Measurements from ENCODE around the gene UCKL1.

The UCKL1 gene

DNA sequence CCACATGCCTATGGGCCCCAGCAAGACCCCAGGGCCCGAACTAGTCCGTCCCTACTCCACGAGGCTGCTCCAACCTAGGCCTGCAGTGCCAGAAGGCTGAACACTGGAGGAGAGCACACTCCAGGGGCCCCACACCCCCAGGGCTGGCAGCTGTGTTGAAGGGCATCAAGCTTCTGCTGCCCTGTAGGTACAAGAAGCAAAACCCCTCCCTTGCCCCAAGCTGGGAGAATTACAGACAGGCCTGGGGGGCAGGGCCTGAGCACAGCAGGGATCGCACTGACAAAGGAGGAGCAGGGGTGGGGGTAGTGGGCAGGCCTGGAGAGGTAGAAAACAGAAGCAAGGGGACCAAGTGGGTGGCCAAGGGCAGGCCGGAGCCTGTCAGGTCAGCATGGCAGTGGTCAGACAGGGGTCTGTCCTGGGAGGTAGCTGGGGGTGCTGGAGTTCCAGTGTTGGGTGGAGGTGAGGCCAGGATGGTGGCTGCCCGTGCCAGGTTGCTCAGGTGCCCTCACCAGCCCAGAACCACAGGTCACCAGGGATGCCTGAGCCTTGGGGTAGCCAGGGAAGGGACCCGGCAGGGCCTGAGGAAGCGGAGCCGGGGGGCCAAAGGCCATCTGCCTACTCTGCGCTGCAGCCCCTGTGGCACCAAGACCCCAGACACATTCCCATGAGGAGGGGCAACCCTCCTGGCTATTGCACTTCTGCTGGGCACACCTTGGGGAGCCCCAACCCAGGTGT, 2.9 kb upstream of the UCKL1 start:
- DNase-seq: no peak

DNA sequence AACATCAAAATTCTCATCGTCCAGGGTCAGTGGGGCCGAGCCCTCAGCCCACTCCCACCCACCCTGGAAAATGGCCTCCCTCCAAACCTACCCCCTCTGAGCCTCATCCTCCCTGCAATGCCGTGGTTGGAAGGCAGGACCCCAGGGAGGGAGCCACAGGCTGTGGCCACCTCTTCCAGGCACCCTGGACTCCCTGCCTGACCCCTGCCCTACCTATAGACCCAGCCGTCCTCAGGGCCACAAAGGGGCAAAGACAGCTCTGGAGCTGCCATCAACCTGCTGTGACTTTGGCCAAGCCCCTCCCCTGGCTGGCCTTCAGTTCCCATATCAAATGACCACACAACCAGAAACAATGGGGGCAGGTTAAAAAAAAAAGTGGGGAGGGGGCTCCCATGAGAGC, 2.3 kb upstream of the UCKL1 start:
- no peak for DNase-seq

DNA sequence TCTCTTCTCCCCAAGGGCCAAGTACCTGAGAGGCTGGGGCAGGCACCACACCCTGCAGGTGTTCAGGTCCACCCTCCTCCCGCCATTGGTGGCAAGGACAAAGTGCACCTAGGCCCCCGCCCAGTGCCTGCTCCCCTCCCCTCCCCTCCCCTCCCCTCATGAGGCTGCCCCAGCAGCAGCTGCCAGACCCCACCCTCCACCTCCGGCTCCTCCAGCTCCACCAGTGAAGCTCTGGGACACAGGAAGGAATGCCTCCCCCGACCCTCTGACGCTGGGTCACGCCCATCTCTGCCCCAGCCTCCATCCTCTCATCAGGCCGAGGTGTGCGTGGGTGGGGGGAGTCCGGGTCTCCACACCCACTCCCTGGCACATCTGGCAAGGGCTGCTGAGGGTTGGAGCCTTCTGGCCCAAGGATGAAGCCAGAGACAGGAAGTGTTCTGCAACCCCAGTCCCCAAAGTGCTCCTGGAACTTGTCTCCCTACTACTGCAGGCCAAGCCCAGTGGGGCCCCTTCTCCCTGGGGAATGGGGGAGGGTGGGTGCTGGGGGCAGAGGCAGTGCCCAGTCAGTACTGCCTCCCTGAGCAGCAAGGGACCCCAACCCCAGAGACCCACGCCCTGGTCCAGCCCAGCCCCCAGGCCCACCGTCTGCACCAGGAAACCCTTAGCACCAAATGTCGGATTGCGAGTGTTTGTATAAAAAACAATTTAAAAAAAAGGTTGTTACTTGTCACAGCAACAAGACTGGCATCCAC, 1.6 kb upstream of the UCKL1 start:
- no peak for DNase-seq

DNA sequence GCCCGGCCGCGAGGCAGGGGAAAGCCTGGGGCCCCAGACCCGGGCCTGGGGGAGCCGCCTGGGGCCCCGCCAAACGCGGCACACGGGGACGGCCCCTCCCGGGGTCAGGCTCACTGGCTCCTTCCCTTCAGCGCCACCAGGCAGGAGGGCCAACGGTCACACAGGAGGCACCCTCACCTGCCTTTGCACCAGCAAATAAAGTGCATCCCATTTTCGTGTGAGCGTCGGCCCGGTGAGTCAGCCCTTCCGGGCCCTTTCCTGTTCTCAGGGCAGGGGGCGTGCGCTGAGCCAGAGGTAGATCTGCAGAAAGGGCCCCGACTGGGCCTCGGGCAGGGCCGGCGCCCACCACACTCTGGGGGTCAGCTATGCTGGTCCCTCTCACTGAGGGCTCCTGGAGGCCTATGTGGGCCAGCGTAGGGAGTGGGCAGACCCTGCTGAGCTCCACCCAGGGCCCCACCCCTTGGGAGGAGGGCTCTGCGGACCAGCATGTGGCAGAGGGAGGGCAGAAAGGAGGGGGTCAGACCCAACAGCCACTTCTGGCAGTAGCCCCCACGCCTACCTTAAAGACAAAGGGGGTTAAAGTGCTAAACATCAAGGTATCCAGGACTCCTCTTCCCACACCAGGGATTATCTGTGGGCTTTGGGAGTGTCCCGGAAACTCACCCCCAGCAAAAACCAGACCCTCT, 931 bp upstream of the UCKL1 start:
- DNase-seq: peak; percentile 23

DNA sequence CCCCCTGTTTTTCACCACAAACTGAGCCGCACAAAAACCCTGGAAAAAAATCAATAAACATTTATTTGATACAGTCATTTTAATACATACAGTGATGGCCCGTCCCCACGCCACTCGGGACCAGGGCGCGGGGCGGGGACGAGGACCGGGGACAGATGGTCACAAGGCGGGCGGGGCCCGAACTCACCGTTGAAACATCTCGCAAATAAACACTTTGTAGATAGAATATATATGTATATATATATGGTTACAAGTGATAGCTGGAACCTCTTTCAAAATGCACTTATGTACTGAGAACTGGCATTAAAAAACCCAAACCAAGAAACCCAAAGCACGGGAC, 418 bp upstream of the UCKL1 start:
- DNase-seq: no peak

DNA sequence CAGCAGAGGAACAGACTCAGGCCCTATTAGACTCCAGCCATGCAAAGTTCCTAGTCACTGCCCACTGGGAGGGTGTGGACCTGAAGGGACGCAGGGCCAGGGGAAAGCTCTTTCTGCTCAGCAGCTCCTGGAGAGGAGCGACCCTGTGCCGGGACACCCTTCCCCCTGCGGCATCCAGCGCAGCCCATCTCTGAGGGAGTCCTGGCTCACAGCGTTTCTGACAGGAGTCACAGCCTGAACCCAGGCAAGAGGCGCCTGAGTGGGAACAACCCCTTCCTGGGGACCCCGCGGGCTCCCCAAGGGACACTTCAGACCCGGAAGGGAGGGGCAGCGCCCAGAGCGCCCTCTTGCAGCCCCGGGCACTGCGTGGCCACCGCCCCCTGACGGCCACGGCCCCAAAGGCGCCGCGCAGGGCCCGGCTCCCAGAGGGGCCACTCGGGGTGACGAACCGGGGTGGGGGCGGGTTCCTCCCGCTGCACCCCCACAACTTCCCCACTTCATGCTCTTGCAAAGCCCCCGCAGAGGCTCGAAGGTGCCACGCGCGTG, 862 bp downstream of the UCKL1 start:
- no peak for DNase-seq

DNA sequence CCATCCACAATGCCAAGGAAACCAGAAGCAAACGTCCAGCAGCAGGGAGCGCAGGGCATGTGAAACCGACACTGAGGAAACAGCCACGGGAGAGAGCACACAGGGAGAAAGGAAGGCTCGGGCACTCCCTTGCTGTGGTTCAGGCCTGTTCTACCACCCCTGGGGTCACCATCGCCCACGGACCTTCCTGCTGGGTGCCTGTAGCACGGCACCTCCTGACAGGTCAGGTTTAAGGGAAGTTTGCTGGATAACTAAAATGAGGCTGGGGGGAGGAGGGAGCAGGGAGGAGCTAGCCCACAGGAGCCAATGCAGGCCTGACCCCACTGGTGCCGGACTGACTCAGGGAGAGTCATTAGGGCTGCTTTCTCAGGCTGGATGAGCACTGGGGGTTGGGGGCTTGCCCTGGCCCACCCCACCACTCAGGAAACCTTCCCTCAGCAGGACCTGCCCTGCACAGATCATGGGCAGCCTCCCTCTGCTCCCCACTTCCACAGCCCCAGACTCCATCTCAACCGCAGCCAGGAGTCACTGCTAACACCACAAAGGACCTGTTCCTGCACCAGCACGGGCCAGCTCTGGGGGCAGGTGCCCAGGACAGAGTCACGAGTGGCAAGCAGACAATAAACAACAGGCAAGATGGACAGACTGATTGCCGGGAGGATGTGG, 2.3 kb downstream of the UCKL1 start:
- no peak for DNase-seq

DNA sequence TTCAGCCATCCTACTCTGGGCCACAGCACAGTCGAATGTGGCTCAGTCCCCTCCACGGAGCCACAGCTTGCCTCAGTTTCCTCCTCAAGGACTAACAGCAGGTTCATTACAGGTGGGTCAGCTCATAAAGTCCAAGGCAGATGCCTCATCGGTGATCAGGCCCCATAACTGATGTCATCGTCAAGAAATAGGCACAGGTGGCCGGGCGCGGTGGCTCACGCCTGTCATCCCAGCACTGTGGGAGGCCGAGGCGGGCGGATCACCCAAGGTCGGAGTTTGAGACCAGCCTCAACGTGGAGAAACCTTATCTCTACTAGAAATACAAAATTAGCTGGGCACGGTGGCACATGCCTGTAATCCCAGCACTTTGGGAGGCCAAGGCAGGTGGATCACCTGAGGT, 3.4 kb downstream of the UCKL1 start:
- DNase-seq: no peak

DNA sequence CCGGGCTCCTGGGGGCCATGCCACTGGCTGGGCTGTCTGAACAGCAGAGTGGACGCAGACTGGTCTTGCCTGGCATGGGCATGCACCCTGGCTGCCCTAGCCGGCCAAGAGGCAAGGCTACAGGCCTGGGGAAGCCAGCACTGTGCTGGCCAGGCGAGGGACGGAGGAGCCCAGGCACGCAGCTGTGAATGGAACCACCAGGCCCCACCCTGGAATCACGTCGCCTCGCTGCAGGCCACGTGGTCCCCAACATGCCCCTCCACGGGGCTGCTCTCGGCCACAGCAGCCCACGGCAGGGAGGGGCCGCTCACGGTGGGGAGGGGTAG, 4.0 kb downstream of the UCKL1 start:
- DNase-seq: no peak

DNA sequence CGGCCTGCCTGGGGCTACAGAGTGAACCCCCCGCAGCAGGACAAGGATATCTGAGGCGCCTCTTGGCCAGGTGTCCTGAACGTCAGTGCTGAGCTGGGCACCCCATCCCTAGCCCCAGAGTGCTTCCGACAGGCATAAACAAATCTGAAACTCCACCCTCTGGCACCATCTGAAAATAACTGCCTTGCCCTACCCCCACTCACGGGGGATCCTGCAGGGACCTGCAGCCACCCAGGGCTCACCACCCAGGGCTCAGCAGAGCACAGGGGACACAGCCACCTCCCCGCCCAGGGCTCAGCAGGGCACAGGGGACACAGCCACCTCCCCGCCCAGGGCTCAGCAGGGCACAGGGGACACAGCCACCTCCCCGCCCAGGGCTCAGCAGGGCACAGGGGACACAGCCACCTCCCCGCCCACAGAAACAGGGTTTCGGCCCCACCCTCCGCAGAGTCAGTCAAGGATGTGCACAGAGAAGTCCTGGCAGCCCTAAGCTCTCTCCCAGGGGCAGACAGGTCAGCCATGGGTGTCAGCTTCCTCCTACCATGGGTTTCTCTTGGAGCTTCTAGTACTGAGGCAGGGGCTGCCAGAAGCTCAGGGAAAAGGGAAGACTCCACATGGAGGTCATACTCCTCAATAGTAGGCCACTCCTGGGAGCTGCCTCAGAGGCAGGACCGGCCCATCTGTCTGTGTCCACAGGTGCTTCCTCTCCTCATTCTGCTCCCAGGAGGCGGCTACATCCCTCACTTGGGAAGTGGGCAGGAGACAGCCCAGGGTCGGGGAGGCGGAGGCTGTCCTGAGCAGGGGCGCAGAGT, 4.6 kb downstream of the UCKL1 start:
- no peak for DNase-seq

DNA sequence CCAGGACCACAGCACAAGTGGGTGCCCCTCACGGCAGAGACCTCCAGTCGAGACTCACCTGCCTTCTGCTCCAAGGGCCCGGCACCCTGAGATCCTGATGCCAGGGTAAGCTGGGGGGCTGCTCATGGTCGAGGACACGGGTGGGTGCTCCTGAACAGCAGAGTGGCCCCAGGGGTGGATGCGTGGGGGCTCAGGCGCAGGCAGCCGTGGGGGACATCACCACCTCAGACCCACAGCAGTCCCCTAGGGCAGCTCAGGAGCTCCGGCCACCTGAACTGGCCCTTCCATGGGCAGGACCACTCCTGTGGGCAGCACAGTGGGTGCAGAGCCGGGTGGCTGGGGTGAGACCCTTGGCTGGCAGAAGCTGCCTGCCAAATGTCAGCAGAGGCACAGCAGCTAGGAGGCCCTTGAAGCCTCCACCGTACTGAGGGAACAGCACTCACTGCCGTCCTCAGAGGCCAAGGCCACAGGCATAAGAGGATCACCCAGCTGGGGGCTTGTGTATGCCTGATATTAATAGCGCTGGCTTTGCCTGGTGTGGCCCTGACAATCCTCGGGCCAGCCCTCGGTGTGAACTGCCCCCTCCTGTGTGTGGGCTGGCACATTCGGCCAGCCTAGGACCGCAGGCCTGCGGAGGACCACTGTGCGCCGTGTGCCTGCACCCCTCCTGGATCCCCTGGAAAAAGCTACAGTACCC, 5.4 kb downstream of the UCKL1 start:
- no peak for DNase-seq

DNA sequence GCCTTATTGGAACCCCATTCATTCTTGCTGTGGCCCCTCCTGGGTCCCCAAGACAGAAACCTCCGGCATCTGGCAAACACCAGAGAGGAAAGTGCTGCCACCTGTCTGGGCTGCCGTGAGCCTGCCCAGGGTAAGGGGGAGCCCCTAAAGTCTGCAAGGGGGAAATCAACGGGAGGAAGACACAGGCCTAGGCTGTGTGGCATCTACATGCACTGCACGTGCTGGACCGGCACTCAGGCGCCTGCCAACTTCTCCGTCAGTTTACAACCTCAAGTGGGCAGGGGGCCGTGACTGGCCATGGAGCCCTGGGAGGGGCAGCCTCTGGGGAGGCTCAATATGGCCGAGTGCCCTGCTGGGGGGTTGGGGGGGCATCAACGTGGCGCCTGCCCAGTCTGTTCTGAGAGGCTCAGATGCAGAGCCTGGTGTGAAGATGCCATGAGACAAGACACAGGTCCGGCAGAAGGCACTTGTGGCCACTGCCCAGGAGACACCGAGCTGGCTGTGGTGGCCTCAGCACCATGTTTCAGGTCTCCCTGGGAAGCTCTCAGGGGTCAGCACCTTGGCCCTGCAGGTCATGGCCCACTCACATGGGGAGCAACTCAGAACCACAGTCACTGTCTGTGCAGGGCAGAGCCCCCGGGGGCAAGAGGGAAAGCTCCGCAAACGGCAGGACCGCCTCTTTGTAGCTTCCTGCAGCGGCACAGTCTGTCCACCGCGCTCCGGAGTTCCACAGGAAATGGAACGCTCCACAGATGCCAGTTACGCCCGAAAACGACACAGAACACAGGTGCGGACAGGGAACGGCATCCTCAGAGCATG, 8.4 kb downstream of the UCKL1 start:
- DNase-seq: no peak

DNA sequence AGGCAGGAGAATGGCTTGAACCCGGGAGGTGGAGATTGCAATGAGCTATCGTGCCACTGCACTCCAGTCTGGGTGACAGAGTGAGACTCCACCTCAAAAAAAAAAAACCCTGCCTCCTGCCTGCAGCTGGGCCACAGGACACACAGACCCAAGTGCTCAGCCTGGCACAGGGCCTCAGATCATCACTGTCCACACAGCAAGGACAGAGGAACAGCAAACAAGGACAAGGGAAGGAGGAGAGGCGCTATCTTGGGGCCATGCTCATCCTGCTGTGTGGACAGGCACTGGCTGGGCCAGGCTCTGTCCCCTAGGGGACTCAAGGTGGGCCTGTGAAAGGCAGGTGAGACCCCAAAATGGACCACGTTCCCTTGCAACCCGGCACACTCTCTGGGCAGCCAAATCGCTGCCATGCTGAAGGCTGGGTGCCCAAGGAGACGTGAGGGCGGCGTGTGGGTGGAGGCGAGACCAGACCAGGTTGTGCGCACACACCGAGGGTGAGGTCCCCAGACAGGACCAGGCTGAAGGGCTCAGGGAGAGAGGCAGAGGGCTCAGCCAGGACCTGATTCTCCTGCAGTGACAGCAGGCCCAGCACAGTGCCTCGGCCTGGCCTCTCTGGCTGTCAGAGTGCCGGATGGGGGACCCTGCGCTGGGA, 9.1 kb downstream of the UCKL1 start:
- DNase-seq: no peak

DNA sequence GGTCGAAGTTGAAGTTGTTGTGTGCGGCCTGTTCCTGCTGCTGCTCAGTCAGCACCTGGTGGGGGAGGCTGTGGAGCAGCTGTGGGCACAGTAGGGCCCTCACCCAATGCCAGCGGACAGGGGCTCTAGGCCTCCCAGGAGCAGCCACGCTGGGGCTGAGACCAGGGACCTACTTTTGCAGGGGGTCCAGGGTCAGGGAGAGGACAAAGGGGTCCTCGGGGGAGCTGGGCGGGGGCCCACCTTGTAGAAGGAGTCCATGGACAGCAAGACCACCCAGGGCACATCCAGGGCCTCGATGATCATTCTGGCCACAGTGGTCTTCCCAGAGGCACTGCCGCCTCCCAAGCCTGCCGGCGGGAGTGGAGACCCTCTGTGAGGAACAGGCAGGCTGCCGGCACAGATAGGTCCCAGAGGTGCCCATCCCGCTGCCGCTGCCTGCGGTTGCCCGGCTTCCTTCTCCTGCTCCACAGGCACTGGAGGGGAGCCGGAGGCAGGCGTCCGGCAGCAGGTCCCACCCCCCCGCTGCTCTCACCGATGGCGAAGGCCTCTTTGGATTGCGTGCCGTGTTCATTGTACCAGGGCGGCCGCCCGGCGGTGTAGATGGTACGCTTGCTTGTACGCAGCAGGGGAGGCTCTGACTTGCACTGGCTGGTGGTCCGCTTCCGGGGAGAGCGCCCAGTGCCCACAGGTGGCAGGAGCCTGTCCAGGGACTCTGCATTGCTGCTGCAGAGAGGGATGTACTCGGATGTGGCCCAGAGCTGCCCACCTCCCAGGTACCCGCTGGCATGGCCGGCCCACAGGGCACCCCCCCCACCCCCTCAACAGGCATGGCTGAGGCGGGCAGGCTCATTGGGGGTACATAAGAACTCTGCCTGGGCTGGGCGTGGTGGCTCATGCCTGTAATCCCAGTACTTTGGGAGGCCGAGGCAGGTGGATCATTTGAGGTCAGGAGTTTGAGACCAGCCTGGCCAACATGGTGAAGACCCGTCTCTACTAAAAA, 10.0 kb downstream of the UCKL1 start:
- DNase-seq: no peak

DNA sequence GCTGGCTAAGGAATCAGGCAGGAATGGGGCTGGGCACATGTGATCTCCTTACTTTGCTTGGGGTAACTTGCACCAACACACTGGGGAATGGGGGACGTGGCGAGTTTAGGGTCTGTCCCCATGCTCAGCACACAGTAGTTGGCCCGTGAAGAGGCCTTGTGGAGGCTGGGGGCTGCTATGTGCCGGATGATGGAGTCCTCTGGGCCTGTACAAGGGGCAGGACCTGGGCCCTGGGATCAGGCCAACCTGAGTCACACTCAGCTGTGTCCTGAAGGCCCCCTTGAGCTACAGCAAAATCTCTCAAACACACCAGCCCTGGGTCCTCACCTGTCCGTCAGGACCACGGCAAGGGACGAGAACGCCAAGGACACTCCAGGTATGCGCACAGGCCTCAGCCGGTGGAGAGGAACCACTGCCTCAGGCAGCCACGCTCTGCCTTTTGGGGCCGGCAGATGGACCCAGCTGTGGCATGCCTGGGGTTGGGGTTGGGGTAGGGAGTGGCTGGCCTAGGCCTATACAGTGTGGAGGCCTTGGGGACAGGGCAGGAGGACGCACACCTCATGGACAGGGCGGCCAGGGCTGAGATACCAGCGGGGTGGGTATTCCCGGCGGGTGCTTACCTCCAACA, 11.1 kb downstream of the UCKL1 start:
- no peak for DNase-seq

DNA sequence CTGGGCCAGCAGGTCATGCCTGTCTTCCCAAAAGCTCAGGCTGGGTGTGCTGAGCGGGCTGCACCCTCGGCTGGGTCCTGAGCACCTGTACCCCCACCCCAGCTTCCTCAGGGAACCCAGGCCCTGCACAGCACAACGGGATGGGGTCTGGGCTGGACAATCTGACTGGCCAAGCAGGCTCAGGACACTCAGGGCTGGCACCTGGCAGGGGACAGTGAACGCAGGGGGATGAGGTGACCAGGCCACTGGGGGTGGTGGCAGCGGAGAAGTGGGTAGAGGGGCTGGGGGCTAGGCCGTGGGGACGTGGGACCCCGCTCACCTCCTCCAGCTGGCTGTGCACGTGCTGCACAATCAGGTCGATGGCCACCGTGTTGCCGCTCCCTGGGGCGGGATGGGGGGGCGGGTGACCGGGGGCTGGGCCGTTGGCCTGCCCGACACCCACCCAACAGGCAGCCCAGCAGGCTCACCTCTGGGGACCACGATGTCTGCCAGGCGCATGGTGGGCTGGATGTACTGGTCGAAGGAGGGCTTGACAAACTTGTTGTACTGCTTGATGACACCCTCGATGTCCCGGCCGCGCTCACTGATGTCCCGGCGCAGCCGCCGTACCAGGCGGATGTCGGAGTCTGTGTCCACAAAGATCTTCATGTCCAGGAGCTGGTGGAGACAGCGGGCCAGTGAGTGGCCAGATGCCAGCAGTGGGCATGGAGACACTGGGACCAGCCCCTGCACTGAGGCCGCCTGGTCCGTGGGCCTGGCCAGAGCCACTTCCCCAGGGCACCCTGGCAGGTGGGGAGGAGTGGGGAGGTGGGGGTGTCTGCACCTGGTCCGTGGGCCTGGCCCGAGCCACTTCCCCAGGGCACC, 11.9 kb downstream of the UCKL1 start:
- no peak for DNase-seq

DNA sequence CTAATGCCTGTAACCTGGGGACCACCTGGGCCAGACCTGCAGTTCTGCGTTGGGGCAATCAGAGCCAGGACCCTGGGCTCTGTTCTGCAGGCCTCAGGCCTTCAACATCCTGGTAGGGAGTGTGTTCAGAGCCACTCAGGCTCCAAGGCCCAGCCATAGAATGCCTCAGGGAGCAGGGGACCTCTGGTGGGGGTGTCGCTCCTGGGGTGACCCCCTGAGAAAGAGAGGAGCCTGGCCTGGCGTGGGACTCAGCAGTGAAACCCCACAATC, 12.5 kb downstream of the UCKL1 start:
- no peak for DNase-seq
